OCI-LY3 (cell line): ENCODE data around the gene CALHM4.

Source experiments
- H2AFZ ChIP-seq: fragments of 200-600, 300-600 bp; shearing (Covaris generic); 2 replicates; pipeline ENCODE4 v1.6.0; 2014; ENCODE audit warnings: antibody characterized with exemption, low read depth, low read length
- H3K27ac ChIP-seq: fragments of 200-600, 300-600 bp; sonication (generic); 2 replicates; pipeline ENCODE4 v1.5.1; 2014; ENCODE audit warnings: mild to moderate bottlenecking, low read length, moderate library complexity, mixed read lengths
- H3K27me3 ChIP-seq: fragments of 200-600, 300-600 bp; sonication (generic); 2 replicates; pipeline ENCODE4 v1.6.1; 2014; ENCODE audit warnings: low read depth, low read length, mixed read lengths
- H3K36me3 ChIP-seq: fragments of 200-600, 300-600 bp; sonication (generic); replicated peaks from 2 replicates; pipeline ENCODE3; 2014; ENCODE audit warnings: low read depth, low read length, mixed read lengths
- H3K4me1 ChIP-seq: fragments of 300-600, 200-600 bp; sonication (generic); 2 replicates; pipeline ENCODE4 v1.6.1; 2014; ENCODE audit warnings: low read length, mixed read lengths
- H3K4me2 ChIP-seq: fragments of 200-600, 300-600 bp; sonication (generic); 2 replicates; pipeline ENCODE4 v1.6.1; 2014; ENCODE audit warnings: low read length, mixed read lengths
- H3K4me3 ChIP-seq: fragments of 300-600, 200-600 bp; sonication (generic); 2 replicates; pipeline ENCODE4 v1.5.1; 2014; ENCODE audit warnings: antibody characterized with exemption, mild to moderate bottlenecking, low read length, moderate library complexity
- H3K79me2 ChIP-seq: fragments of 300-600, 200-600 bp; shearing (Covaris generic); 2 replicates; pipeline ENCODE4 v1.6.1; 2014; ENCODE audit warnings: mild to moderate bottlenecking, low read length, mixed read lengths
- H3K9ac ChIP-seq: fragments of 300-600, 200-600 bp; shearing (Covaris generic); 2 replicates; pipeline ENCODE4 v1.6.0; 2014; ENCODE audit warnings: mild to moderate bottlenecking, low read length, moderate library complexity
- H3K9me3 ChIP-seq: fragments of 200-600, 300-600 bp; shearing (Covaris generic); 2 replicates; pipeline ENCODE4 v1.6.1; 2014; ENCODE audit warnings: low read length, mixed read lengths; ENCODE audit not compliant: insufficient read depth
- H4K20me1 ChIP-seq: fragments of 200-600, 300-600 bp; sonication (generic); 2 replicates; pipeline ENCODE4 v1.6.1; 2016; ENCODE audit warnings: low read length, mixed read lengths; ENCODE audit not compliant: insufficient read depth
- EZH2phosphoT487 ChIP-seq: fragments of 200-600 bp; shearing (Covaris generic); IDR thresholded peaks from 2 replicates; pipeline ENCODE4 v1.6.1; 2018; ENCODE audit warnings: antibody characterized with exemption, mixed run types, low read depth
- TF ChIP-seq, protein P1 (sequence below): fragments of 200-600, 300-600 bp; sonication (generic); IDR thresholded peaks from 2 replicates; pipeline ENCODE4 v1.5.1; 2014; ENCODE audit warnings: antibody characterized with exemption, low read length, low read depth

Gene CALHM4

GRCh38 chr6:116515141-116515540 lies 38.4 kb upstream of the CALHM4 start:
- H4K20me1 ChIP-seq = no peaks in the 10 kb centered on the region
- H3K79me2 ChIP-seq = no peaks in the 10 kb centered on the region
- no peak overlapping the region for H2AFZ ChIP-seq
- H3K4me2 ChIP-seq = no peak overlapping the region
- H3K9me3 ChIP-seq = no peaks in the 10 kb centered on the region
- H3K9ac ChIP-seq = no peak overlapping the region
- no peaks in the 10 kb centered on the region for H3K27me3 ChIP-seq
- H3K36me3 ChIP-seq = no peaks in the 10 kb centered on the region
- H3K4me3 ChIP-seq = no peak overlapping the region
- no peak for TF ChIP-seq EZH2phosphoT487
- TF ChIP-seq, protein P1, sequence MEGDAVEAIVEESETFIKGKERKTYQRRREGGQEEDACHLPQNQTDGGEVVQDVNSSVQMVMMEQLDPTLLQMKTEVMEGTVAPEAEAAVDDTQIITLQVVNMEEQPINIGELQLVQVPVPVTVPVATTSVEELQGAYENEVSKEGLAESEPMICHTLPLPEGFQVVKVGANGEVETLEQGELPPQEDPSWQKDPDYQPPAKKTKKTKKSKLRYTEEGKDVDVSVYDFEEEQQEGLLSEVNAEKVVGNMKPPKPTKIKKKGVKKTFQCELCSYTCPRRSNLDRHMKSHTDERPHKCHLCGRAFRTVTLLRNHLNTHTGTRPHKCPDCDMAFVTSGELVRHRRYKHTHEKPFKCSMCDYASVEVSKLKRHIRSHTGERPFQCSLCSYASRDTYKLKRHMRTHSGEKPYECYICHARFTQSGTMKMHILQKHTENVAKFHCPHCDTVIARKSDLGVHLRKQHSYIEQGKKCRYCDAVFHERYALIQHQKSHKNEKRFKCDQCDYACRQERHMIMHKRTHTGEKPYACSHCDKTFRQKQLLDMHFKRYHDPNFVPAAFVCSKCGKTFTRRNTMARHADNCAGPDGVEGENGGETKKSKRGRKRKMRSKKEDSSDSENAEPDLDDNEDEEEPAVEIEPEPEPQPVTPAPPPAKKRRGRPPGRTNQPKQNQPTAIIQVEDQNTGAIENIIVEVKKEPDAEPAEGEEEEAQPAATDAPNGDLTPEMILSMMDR = no peak
- H3K4me1 ChIP-seq = peaks cover 29% of the 10 kb centered on the region
- H3K27ac ChIP-seq = no peak overlapping the region

DNA sequence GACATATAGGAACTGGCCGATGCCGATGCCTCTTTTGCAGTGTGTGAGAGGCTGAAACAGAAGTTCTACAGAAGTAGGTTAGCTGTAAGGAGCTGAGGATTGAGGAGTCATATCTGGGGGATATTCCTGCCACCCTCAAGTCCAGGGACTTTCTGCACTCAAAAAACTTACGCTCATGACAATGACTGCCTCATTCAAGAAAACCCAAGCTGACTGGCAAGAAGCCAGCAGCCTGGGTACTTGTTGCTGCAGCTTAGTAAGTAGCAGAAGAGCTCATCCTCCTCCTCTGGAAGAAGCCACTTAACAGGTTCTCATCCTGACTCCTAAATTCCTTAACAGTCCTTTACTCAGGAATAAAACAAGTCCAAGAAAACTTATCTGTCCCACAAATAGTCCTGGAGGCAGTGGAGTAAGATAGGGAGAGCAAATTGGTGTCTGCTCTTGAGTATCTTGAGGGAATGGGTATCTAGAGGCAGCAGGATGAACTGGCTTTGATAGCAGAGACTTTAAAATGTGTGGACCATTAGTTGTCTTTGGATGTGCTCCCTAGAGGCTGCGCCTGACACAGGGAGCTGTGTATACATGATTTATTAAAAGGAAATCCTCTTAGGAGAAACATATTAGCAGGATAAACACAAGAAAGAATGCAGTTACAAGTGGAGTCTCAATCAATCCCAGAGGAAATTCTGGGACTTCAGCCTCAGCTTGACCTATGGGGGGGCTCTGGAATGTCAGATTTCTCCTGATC lies 34.8 kb upstream of the CALHM4 start:
- Histone ChIP-seq H3K36me3 (no peaks in the 10 kb centered on the region), H3K27ac (no peak overlapping the region), H3K9me3 (no peaks in the 10 kb centered on the region), H2AFZ (no peak overlapping the region), H4K20me1 (no peaks in the 10 kb centered on the region), H3K9ac (no peak overlapping the region), H3K4me1 (peaks cover 11% of the 10 kb centered on the region), H3K27me3 (no peaks in the 10 kb centered on the region), H3K79me2 (no peaks in the 10 kb centered on the region), H3K4me3 (no peak overlapping the region), H3K4me2 (no peak overlapping the region)
- no peak for TF ChIP-seq EZH2phosphoT487
- TF ChIP-seq, protein P1 = no peak

GRCh38 chr6:116522896-116523295 lies 30.7 kb upstream of the CALHM4 start:
- no peaks in the 10 kb centered on the region for H3K36me3 ChIP-seq

DNA sequence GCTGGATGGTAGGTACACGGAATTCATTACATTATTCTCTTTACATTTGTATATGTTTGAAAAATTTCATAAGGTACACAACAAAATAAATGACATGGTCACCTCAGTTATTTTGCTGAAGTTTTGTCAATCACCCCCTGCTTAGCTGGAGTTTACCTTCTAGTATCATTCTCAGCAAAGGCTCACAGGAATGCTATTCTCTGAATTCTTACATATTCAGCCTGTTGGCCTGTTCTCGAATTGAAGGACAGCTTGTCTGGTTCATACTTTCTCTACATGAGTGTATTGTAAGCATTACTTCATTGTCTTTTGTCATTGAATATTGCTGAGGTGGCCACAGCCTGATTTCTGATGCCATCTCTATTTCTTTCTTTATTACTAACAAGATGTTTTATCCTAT lies 29.3 kb upstream of the CALHM4 start:
- TF ChIP-seq, protein P1 = no peak
- TF ChIP-seq EZH2phosphoT487 = no peak
- no peaks in the 10 kb centered on the region for H3K79me2 ChIP-seq
- no peak overlapping the region for H3K27ac ChIP-seq
- H3K4me3 ChIP-seq = no peak overlapping the region
- H3K4me1 ChIP-seq = peaks cover 24% of the 10 kb centered on the region
- no peaks in the 10 kb centered on the region for H4K20me1 ChIP-seq
- H3K27me3 ChIP-seq = no peaks in the 10 kb centered on the region
- no peak overlapping the region for H3K9ac ChIP-seq
- no peaks in the 10 kb centered on the region for H3K36me3 ChIP-seq
- H3K9me3 ChIP-seq = no peaks in the 10 kb centered on the region
- H3K4me2 ChIP-seq = no peak overlapping the region
- H2AFZ ChIP-seq = no peak overlapping the region

More at GRCh38 chr6:116522896-116523295, 30.7 kb upstream of the CALHM4 start:
- no peak for TF ChIP-seq EZH2phosphoT487
- TF ChIP-seq, protein P1 = no peak
- H2AFZ ChIP-seq = no peak overlapping the region
- no peaks in the 10 kb centered on the region for H3K9me3 ChIP-seq
- no peak overlapping the region for H3K4me2 ChIP-seq
- H3K27me3 ChIP-seq = no peaks in the 10 kb centered on the region
- H4K20me1 ChIP-seq = no peaks in the 10 kb centered on the region
- no peaks in the 10 kb centered on the region for H3K79me2 ChIP-seq
- H3K4me3 ChIP-seq = no peak overlapping the region
- no peak overlapping the region for H3K27ac ChIP-seq
- H3K9ac ChIP-seq = no peak overlapping the region
- H3K4me1 ChIP-seq = peaks cover 10% of the 10 kb centered on the region
